Common myeloid progenitor, CD34-positive (primary cell): ENCODE data around the gene GRM8.
"Not testable (repeated sequence)": the region's sequence is repeated elsewhere in the genome, so short reads cannot be mapped to it uniquely, and the experiment has no call there.

Source experiments
- CTCF ChIA-PET: fragments of 350-600 bp; sonication (Branson Sonifier 250); formaldehyde crosslinking; loops from one replicate; lab custom pipeline; 2021; ENCODE audit warnings: antibody characterized with exemption; lab: Charles Lee
- POLR2A ChIA-PET: fragments of 350-600 bp; sonication (Branson Sonifier 250); formaldehyde crosslinking; loops from one replicate; lab custom pipeline; 2021; ENCODE audit warnings: antibody characterized with exemption; lab: Charles Lee
- DNase-seq, 3 donors: peaks; one replicate each; pipeline versions ENCODE4 v3.0.0 to v3.0.0-alpha.2; 2013
- H3K27ac ChIP-seq, 2 experiments: 1 replicate in 1 of 2; 2 replicates in 1 of 2; pipeline ENCODE4 v1.7.0; 2013; ENCODE audit warnings: inconsistent platforms in 2 of 2, low read length in 2 of 2, mild to moderate bottlenecking in 2 of 2, low read depth in 1 of 2, moderate library complexity in 1 of 2; ENCODE audit not compliant: severe bottlenecking in 2 of 2, insufficient read depth in 1 of 2, poor library complexity in 1 of 2
- H3K27me3 ChIP-seq, 5 experiments: replicated peaks in 2 of 5; 1 replicate in 3 of 5; 2 replicates in 2 of 5; pipeline versions ENCODE4 v1.6.1 to v1.7.0; 2013; ENCODE audit warnings: low read length in 4 of 5, mild to moderate bottlenecking in 2 of 5, moderate library complexity in 2 of 5, inconsistent platforms in 1 of 5; ENCODE audit not compliant: insufficient read depth in 5 of 5, control insufficient read depth in 4 of 5
- H3K36me3 ChIP-seq, 4 experiments: 1 replicate in 2 of 4; 2 replicates in 2 of 4; pipeline versions ENCODE4 v1.6.1 to v1.7.0; 2013; ENCODE audit warnings: low read length in 3 of 4, control low read depth in 1 of 4, mild to moderate bottlenecking in 1 of 4; ENCODE audit not compliant: control insufficient read depth in 4 of 4, insufficient read depth in 4 of 4
- H3K4me1 ChIP-seq, 4 experiments: 1 replicate in 3 of 4; 2 replicates in 1 of 4; pipeline versions ENCODE4 v1.6.1 to v1.7.1; 2013; ENCODE audit warnings: low read length in 3 of 4, mild to moderate bottlenecking in 3 of 4, control low read depth in 1 of 4, inconsistent platforms in 1 of 4, moderate library complexity in 1 of 4; ENCODE audit not compliant: control insufficient read depth in 4 of 4, insufficient read depth in 4 of 4; ENCODE audit errors: control extremely low read depth in 1 of 4
- H3K4me3 ChIP-seq, 7 experiments: 1 replicate in 4 of 7; 2 replicates in 3 of 7; pipeline versions ENCODE4 v1.5.1 to v1.7.0; 2013; ENCODE audit warnings: mild to moderate bottlenecking in 7 of 7, low read length in 6 of 7, moderate library complexity in 6 of 7, inconsistent platforms in 2 of 7, low read depth in 2 of 7, control low read depth in 1 of 7; ENCODE audit not compliant: insufficient read depth in 4 of 7, control insufficient read depth in 1 of 7; ENCODE audit errors: extremely low read depth in 1 of 7
- H3K9me3 ChIP-seq, 5 experiments: 1 replicate in 4 of 5; 2 replicates in 1 of 5; pipeline versions ENCODE4 v1.6.1 to v1.7.1; 2013; ENCODE audit warnings: low read length in 4 of 5, mild to moderate bottlenecking in 2 of 5, inconsistent platforms in 1 of 5, low read depth in 1 of 5, moderate library complexity in 1 of 5; ENCODE audit not compliant: control insufficient read depth in 4 of 5, insufficient read depth in 2 of 5; ENCODE audit errors: control extremely low read depth in 1 of 5
- WGBS: methylation state at CpG from one replicate; pipeline ENCODE4 v1.1.5; 2013; ENCODE audit not compliant: insufficient coverage; 5-methylcytosine and 5-hydroxymethylcytosine counted together

GRM8 gene

GRCh38 chr7:126911627-126912026 lies 341.1 kb downstream of the GRM8 start:
- H3K4me1 ChIP-seq, H3K9me3 ChIP-seq, CTCF ChIA-PET, H3K36me3 ChIP-seq, H3K27me3 ChIP-seq, DNase-seq, H3K4me3 ChIP-seq, H3K27ac ChIP-seq, POLR2A ChIA-PET: not testable (repeated sequence)
- whole genome bisulfite sequencing, result 100% methylated on average over 1 of the region's 4 CpGs

GRCh38 chr7:126908564-126908963 lies 344.2 kb downstream of the GRM8 start:
- H3K4me3 ChIP-seq, H3K9me3 ChIP-seq, H3K27ac ChIP-seq, H3K27me3 ChIP-seq, DNase-seq, H3K4me1 ChIP-seq, POLR2A ChIA-PET, H3K36me3 ChIP-seq: not testable (repeated sequence)
- CTCF ChIA-PET, result interaction anchor here (0.6 kb wide), 1 partner anchor 8 kb away, joined by 3 read pairs; no protein-coding TSS in a partner anchor

GRCh38 chr7:126907657-126908056 lies 345.1 kb downstream of the GRM8 start:
- H3K9me3 ChIP-seq, H3K27me3 ChIP-seq, DNase-seq, CTCF ChIA-PET, H3K27ac ChIP-seq, H3K4me1 ChIP-seq, H3K4me3 ChIP-seq, H3K36me3 ChIP-seq, POLR2A ChIA-PET: not testable (repeated sequence)
- WGBS, result 91% methylated on average over 5 of the region's 6 CpGs

- H3K4me1 ChIP-seq, H3K9me3 ChIP-seq, H3K4me3 ChIP-seq, POLR2A ChIA-PET, DNase-seq, CTCF ChIA-PET, H3K27ac ChIP-seq, H3K27me3 ChIP-seq, H3K36me3 ChIP-seq: not testable (repeated sequence)
- WGBS, result no CpG with 5 or more reads among the region's 2 CpGs
These were observed 347.5 kb downstream of the GRM8 start for GRCh38 chr7:126905255-126905654.

GRCh38 chr7:126901041-126901765 lies 351.5 kb downstream of the GRM8 start:
- H3K4me3 ChIP-seq, DNase-seq, H3K36me3 ChIP-seq, H3K9me3 ChIP-seq, H3K27me3 ChIP-seq, H3K27ac ChIP-seq, H3K4me1 ChIP-seq, POLR2A ChIA-PET: not testable (repeated sequence)
- 35% methylated on average over 2 of the region's 6 CpGs for WGBS
- CTCF ChIA-PET, result interaction anchor here (0.6 kb wide), 1 partner anchor 8 kb away, joined by 3 read pairs; no protein-coding TSS in a partner anchor

- whole genome bisulfite sequencing, result 90% methylated on average over 1 of the region's 1 CpG
- H3K27me3 ChIP-seq, result not testable (repeated sequence)
These were observed 364.8 kb downstream of the GRM8 start for GRCh38 chr7:126887980-126888379.

GRCh38 chr7:126887560-126887959 lies 365.2 kb downstream of the GRM8 start:
- H3K27ac ChIP-seq, DNase-seq, CTCF ChIA-PET, H3K36me3 ChIP-seq, H3K4me3 ChIP-seq, POLR2A ChIA-PET, H3K4me1 ChIP-seq, H3K9me3 ChIP-seq, H3K27me3 ChIP-seq: not testable (repeated sequence)
- 100% methylated on average over 1 of the region's 4 CpGs for WGBS

More at GRCh38 chr7:126887980-126888379, 364.8 kb downstream of the GRM8 start:
- H3K9me3 ChIP-seq, CTCF ChIA-PET, POLR2A ChIA-PET, H3K4me1 ChIP-seq, DNase-seq, H3K4me3 ChIP-seq, H3K27ac ChIP-seq, H3K36me3 ChIP-seq: not testable (repeated sequence)
